Nephron progenitor cell (in vitro differentiated cells): ENCODE measurements around the gene RBM38.
A peak's percentile ranks its signal among the peaks of the same experiment; 100 is the strongest.

ENCODE experiments used
- DNase-seq: peaks from one replicate; pipeline ENCODE4 v3.0.0; 2021
- H3K27ac Mint-ChIP-seq: 2 replicates; pipeline ENCODE4 v1.8.0; 2021; ENCODE audit warnings: mild to moderate bottlenecking, moderate library complexity, mixed read lengths
- H3K27me3 Mint-ChIP-seq: 2 replicates; pipeline ENCODE4 v1.8.0; 2021; ENCODE audit warnings: mild to moderate bottlenecking, low read depth, mixed read lengths; ENCODE audit not compliant: poor library complexity
- H3K36me3 Mint-ChIP-seq: 2 replicates; pipeline ENCODE4 v1.8.0; 2021; ENCODE audit warnings: low read depth, mixed read lengths
- H3K4me1 Mint-ChIP-seq: 2 replicates; pipeline ENCODE4 v1.8.0; 2021; ENCODE audit warnings: mixed read lengths
- H3K4me3 Mint-ChIP-seq: 2 replicates; pipeline ENCODE4 v1.8.0; 2021; ENCODE audit warnings: mild to moderate bottlenecking, moderate library complexity, mixed read lengths
- H3K9me3 Mint-ChIP-seq: 2 replicates; pipeline ENCODE4 v1.8.0; 2021; ENCODE audit warnings: mild to moderate bottlenecking, moderate library complexity, mixed read lengths
- CTCF ChIP-seq: fragments of 200-600 bp; sonication (generic); IDR thresholded peaks from 2 replicates; pipeline ENCODE4 v1.5.0; 2021; ENCODE audit warnings: antibody characterized with exemption

RBM38 gene

GRCh38 chr20:57443349-57444265 lies 52.4 kb downstream of the RBM38 start:
- Mint-ChIP-seq H3K4me3 (no peak overlapping the region), H3K9me3 (peaks cover 5% of the 10 kb centered on the region), H3K36me3 (no peaks in the 10 kb centered on the region), H3K27me3 (peaks cover 4% of the 10 kb centered on the region), H3K27ac (no peak overlapping the region), H3K4me1 (peaks cover 64% of the 10 kb centered on the region)
- TF ChIP-seq CTCF = no peak
- DNase-seq = no peak

- Mint-ChIP-seq H3K9me3 (peaks cover 5% of the 10 kb centered on the region), H3K4me1 (peaks cover 59% of the 10 kb centered on the region), H3K27ac (no peak overlapping the region), H3K27me3 (peaks cover 7% of the 10 kb centered on the region), H3K36me3 (no peaks in the 10 kb centered on the region), H3K4me3 (no peak overlapping the region)
- TF ChIP-seq CTCF = no peak
- no peak for DNase-seq
Observed at GRCh38 chr20:57444394-57445048, 53.3 kb downstream of the RBM38 start.

- peak overlapping the region; percentile 36 for H3K27ac Mint-ChIP-seq
- H3K27me3 Mint-ChIP-seq = peaks cover 9% of the 10 kb centered on the region
- no peak for TF ChIP-seq CTCF
- H3K4me1 Mint-ChIP-seq = peaks cover 59% of the 10 kb centered on the region
- H3K36me3 Mint-ChIP-seq = no peaks in the 10 kb centered on the region
- DNase-seq = no peak
- no peak overlapping the region for H3K4me3 Mint-ChIP-seq
- peaks cover 5% of the 10 kb centered on the region for H3K9me3 Mint-ChIP-seq
Observed at GRCh38 chr20:57445298-57445697, 54.1 kb downstream of the RBM38 start.

- TF ChIP-seq CTCF = no peak
- Mint-ChIP-seq H3K36me3 (no peaks in the 10 kb centered on the region), H3K4me3 (no peak overlapping the region), H3K27me3 (peaks cover 9% of the 10 kb centered on the region), H3K9me3 (peaks cover 5% of the 10 kb centered on the region), H3K4me1 (peaks cover 59% of the 10 kb centered on the region), H3K27ac (no peak overlapping the region)
- DNase-seq = no peak
Observed at GRCh38 chr20:57445774-57446173, 54.6 kb downstream of the RBM38 start.

GRCh38 chr20:57448764-57449354 lies 57.7 kb downstream of the RBM38 start:
- Mint-ChIP-seq H3K4me3 (no peak overlapping the region), H3K4me1 (peaks cover 48% of the 10 kb centered on the region), H3K27me3 (peaks cover 14% of the 10 kb centered on the region), H3K9me3 (peaks cover 5% of the 10 kb centered on the region), H3K27ac (peak overlapping the region; percentile 77), H3K36me3 (no peaks in the 10 kb centered on the region)
- no peak for TF ChIP-seq CTCF
- no peak for DNase-seq
